Cerebellar cortex (tissue), 1 donor: ENCODE measurements around the gene GRAMD2B.

Experiments
- DNase-seq: peaks from one replicate; pipeline ENCODE4 v3.0.0-alpha.2; 2015; ENCODE audit warnings: low spot score

GRAMD2B gene

GRCh38 chr5:126536874-126537273 lies 113.7 kb downstream of the GRAMD2B start:
- no peak for DNase-seq

- DNase-seq = no peak
Measured at GRCh38 chr5:126538579-126538978, 115.4 kb downstream of the GRAMD2B start.

GRCh38 chr5:126540631-126541030 lies 117.4 kb downstream of the GRAMD2B start:
- no peak for DNase-seq

GRCh38 chr5:126542441-126542840 lies 119.2 kb downstream of the GRAMD2B start:
- DNase-seq = no peak

GRCh38 chr5:126543009-126543408 lies 119.8 kb downstream of the GRAMD2B start:
- no peak for DNase-seq

GRCh38 chr5:126543660-126544059 lies 120.5 kb downstream of the GRAMD2B start:
- DNase-seq = no peak
